Hematopoietic multipotent progenitor cell treated with erythropoietin and hydrocortisone succinate and interleukin-3 and kit ligand, for 17 days (in vitro differentiated cells): ENCODE results near the gene LMO4.

Experiments used
- DNase-seq: peaks from one replicate; pipeline ENCODE4 v3.0.0-alpha.2; 2015; ENCODE audit warnings: low spot score

LMO4 gene

GRCh38 chr1:87362063-87362833 lies 33.6 kb downstream of the LMO4 start:
- no peak for DNase-seq

DNA sequence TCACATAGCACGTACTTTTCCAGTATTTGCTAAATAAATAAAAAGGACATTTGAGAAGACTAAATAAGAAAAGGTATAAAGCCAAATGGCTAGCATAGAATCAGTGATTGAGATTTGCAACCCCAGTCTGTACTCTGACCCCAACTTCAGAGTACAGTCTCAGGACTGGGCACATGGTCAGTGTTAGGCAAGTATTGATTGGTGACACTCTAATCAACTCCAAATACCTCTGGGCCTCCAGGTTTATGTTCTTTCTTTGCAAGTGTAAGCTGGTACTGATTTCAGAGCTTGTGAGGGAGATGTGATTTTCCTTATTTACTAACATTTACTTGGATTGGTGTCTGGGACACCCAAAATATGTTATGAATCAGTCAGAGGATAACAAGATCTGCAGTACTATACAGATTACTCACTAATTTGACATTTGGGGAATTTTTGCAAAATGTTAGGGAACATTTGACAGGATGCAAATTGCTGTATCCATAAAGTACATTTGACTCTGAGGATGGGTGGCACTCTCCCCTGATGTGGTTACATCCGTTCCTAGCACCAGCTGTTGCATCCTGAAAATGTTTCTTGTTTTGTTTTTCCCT lies 34.2 kb downstream of the LMO4 start:
- no peak for DNase-seq

DNA sequence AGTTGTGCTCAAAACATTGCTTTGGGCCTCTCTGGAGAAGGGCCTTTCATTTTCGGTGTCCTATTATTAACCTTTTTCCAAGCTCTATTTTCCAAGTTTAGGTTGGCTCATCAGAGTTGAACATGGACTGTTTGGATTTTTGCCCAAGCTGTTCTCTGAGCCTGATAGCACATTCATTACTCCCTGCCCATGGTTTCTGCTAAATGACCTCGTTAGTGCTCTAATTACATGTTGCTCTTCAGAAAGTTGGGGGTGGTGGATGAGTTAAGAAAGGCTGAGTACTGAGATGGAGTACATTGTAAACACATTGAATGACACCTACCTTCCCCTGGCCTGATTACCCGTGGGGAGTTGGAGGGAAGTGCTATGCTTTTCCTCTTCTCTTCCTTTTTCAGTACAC lies 38.9 kb downstream of the LMO4 start:
- no peak for DNase-seq

GRCh38 chr1:87368907-87369306 lies 40.2 kb downstream of the LMO4 start:
- no peak for DNase-seq

GRCh38 chr1:87369736-87370478 lies 41.2 kb downstream of the LMO4 start:
- no peak for DNase-seq

GRCh38 chr1:87370544-87370943 lies 41.9 kb downstream of the LMO4 start:
- no peak for DNase-seq

GRCh38 chr1:87379306-87379705 lies 50.6 kb downstream of the LMO4 start:
- DNase-seq = no peak

DNA sequence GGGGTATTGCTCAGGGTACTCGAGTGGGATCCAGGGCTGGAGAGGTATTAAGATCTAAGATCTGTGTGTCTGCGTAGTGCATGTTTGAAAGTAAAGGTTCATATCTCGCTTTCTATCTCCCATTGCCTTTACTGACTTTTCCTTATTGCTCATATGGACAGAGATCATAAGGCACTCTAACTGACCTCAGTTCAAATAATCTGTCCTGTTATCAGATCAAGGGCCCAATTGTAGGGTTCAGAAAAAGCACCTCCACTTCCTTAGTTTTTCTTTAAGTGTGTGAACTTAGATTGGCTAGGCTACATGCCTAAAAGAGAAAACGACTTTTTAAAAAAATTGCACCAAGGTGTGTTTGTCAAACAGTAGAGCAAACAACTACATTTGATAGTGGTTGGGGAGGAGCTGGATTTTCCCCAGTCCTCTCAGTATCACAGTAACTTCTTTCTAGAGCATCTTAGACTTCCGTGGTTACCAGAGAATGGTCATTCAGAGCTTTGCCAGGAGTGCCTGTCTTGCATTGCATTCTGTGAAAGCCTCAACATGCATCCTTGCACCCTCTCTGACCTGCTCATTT lies 57.6 kb downstream of the LMO4 start:
- DNase-seq = no peak

GRCh38 chr1:87388411-87388810 lies 59.7 kb downstream of the LMO4 start:
- no peak for DNase-seq

DNA sequence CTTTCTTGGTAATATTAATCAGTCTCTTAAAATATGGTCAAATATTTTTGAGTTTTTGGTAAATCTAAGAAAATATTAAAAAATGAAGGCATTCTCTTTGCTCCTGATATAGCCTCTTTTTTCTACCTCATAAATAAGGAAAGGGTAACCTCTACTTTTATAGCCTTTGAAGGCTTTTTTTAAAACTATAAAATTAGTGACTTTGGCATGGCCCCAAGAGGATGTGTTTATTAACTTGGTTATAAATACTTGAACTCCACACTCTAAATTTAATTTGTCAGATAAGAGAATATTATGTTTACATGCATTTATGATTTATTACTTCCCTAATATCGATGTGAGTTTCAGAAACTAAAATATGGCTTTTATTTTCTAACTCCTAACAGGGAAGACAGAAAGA lies 60.3 kb downstream of the LMO4 start:
- no peak for DNase-seq

DNA sequence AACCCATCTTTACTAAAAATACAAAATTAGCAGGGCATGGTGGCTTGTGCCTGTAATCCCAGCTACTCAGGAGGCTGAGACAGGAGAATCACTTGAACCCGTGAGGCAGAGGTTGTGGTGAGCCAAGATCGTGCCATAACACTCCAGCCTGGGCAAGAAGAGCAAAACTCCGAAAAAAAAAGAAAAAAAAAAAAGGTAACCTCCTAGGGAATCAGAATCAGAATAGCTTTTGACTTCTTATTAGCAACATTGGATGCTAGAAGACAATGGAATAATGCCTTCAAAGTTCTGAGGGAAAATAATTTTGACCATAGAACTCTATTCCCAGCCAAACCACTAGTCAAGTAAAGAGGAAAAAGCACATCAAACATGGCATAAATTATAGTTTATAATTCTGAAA lies 60.9 kb downstream of the LMO4 start:
- DNase-seq = no peak

DNA sequence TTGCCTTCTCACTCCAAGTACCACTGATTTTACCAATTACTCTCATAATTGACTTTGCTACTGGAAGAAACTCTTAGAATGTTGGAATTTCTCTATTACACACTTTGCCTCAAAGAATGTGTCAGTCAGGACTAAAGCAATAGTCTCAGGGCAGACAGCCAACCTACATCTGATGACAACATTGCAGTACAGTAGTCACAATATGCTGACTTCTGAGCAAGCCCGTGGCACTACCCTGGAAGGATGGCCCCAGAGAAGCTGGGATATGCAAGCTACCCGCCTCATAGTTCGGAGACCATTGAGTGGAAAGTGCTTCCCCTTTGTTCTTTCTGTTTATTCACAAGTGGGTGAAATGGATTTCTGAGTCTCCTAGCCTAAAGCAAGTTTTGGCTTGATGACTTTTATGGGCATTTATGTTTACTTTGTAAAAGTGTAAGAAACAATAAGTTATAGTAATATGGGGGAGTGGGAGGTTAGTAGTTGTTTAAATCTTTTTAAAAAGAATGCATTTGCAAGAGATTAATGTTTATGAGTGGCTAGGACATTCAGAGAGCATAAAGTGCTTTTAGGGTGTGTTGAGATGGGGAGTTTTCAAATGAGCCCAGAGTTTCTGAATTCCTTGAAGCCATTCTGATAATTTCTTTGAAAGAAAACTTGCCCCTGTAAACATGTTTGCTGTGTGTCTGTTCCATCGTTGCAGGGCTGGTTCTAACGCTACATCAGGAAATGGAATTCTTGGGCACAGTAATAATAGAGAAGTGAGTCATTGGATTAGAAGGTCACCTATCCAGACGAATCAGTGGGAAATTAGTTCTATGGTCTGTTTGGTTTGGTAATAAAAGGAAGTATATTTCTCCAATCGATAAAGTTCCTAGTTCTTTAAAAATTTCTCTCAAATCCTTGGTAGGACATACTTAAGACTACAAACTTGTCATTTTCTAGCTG lies 63.8 kb downstream of the LMO4 start:
- no peak for DNase-seq

GRCh38 chr1:87393445-87394085 lies 64.9 kb downstream of the LMO4 start:
- no peak for DNase-seq

DNA sequence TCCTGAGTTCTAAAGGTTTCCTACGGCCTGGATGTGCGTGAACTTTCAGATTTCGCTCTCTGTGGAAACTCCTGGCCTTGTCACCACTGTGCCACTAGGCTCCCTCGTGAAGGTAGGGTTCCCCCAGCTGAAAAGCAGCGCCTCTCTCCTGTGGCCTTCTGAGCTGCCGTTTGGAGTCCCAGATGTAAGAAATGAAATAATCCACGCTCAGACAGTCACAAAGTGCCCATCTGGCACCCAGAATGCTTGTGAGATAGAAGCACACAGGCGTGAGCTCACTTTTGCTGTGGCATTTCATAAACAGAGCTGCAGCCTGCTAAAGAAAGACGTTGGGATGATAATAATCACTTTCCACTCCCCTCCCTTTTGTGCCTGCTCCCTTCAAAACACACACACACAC lies 65.8 kb downstream of the LMO4 start:
- DNase-seq = no peak

DNA sequence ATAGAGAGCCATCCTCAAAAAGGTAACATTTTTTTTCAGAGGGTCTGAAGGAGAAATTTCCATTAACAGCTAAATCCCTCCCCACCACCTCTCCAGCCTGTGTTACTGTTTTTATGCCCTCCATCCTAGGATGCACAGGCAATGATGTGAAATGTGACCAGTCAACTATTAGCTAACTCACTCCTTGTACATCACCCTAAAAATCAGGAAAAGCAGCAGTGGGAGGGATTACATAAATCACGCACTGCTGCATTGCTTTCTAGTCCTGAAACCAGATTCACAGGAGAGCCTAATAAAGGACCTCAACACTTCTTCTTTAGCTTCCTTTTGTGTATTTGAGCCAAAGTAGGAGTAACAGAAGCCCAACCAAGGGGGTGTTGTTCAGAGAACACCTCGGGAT lies 66.3 kb downstream of the LMO4 start:
- no peak for DNase-seq
